ENCODE measurements around the gene MRPL32. TPM values are rescaled to one million over a fixed set of nuclear protein-coding genes. Genes with fewer than 3 reads are reported as not detected.

MRPL32 gene
- total RNA-seq, 4 donors from 2014 or later, result 10.0 to 79.4 (median 51.9) TPM

- Histone ChIP-seq H3K27me3 (no peaks in the 10 kb centered on the region), H3K4me3 (no peak overlapping the region), H3K27ac (no peak overlapping the region), H3K36me3 (no peaks in the 10 kb centered on the region), H3K4me1 (no peaks in the 10 kb centered on the region), H3K9me3 (no peaks in the 10 kb centered on the region)
- no peak for DNase-seq
- intact Hi-C loops (cut with DNase I; ENCODE audit: low total_unique reads), result no loop called here
- TF ChIP-seq POLR2A (IDR thresholded peaks at IDR 0.05), result no peak
- TF ChIP-seq, protein P1, sequence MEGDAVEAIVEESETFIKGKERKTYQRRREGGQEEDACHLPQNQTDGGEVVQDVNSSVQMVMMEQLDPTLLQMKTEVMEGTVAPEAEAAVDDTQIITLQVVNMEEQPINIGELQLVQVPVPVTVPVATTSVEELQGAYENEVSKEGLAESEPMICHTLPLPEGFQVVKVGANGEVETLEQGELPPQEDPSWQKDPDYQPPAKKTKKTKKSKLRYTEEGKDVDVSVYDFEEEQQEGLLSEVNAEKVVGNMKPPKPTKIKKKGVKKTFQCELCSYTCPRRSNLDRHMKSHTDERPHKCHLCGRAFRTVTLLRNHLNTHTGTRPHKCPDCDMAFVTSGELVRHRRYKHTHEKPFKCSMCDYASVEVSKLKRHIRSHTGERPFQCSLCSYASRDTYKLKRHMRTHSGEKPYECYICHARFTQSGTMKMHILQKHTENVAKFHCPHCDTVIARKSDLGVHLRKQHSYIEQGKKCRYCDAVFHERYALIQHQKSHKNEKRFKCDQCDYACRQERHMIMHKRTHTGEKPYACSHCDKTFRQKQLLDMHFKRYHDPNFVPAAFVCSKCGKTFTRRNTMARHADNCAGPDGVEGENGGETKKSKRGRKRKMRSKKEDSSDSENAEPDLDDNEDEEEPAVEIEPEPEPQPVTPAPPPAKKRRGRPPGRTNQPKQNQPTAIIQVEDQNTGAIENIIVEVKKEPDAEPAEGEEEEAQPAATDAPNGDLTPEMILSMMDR (IDR thresholded peaks at IDR 0.05), result no peak
Observed at GRCh38 chr7:42893346-42894240, 38.6 kb upstream of the MRPL32 start.

GRCh38 chr7:42900842-42901241 is 31.3 kb upstream of the MRPL32 start:
- H3K4me3 ChIP-seq, result no peak overlapping the region
- H3K9me3 ChIP-seq, result no peaks in the 10 kb centered on the region
- H3K27ac ChIP-seq, result no peak overlapping the region
- no peak for DNase-seq
- H3K36me3 ChIP-seq, result no peaks in the 10 kb centered on the region
- TF ChIP-seq POLR2A (IDR thresholded peaks at IDR 0.05), result no peak
- TF ChIP-seq, protein P1 (IDR thresholded peaks at IDR 0.05), result no peak
- H3K4me1 ChIP-seq, result no peaks in the 10 kb centered on the region
- intact Hi-C loops (cut with DNase I; ENCODE audit: low total_unique reads), result no loop called here
- H3K27me3 ChIP-seq, result no peaks in the 10 kb centered on the region

DNA sequence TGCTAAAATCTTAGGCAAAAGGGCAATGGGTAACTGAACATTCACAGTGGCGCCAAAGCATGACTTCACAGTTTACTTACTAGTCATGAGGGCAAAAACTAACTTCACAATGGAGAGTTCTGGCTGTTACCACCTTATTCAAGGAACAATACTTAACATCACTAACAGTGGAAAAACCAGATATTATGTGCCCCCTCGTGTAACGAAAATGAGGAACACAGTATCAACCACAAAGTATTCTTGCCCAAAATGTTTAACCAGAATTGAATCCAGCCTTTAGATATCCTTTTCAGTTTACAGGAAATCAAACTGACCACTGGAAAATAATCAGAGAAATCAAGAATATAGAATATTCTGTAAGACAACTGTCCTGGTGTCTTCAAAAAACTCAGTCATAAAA is 29.8 kb upstream of the MRPL32 start:
- DNase-seq, result no peak
- no peak overlapping the region for H3K27ac ChIP-seq
- intact Hi-C loops (cut with DNase I; ENCODE audit: low total_unique reads), result no loop called here
- no peaks in the 10 kb centered on the region for H3K4me1 ChIP-seq
- no peaks in the 10 kb centered on the region for H3K36me3 ChIP-seq
- no peak for TF ChIP-seq POLR2A (IDR thresholded peaks at IDR 0.05)
- TF ChIP-seq, protein P1 (IDR thresholded peaks at IDR 0.05), result no peak
- no peaks in the 10 kb centered on the region for H3K27me3 ChIP-seq
- no peak overlapping the region for H3K4me3 ChIP-seq
- no peaks in the 10 kb centered on the region for H3K9me3 ChIP-seq

DNA sequence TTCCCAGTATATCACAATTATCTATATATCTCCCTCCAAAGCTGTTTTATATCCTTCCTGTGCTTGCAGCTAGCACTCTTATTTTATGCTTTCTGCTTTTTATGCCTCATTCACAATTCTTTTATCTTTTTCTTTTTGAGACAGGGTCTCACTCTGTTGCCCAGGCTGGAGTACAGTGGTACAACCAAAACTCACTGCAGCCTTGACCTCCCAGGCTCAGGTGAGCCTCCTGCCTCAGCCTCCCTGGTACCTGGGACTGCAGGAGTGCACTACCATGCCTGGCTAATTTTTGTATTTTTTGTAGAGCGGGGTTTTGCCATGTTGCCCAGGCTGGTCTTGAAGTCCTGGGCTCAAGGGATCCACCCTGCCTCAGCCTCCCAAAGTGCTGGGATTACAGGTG is 26.0 kb upstream of the MRPL32 start:
- intact Hi-C loops (cut with DNase I; ENCODE audit: low total_unique reads), result no loop called here
- Histone ChIP-seq H3K4me1 (no peaks in the 10 kb centered on the region), H3K36me3 (no peaks in the 10 kb centered on the region), H3K27me3 (no peaks in the 10 kb centered on the region), H3K4me3 (no peak overlapping the region), H3K27ac (no peak overlapping the region), H3K9me3 (no peaks in the 10 kb centered on the region)
- TF ChIP-seq, protein P1 (IDR thresholded peaks at IDR 0.05), result no peak
- no peak for TF ChIP-seq POLR2A (IDR thresholded peaks at IDR 0.05)
- no peak for DNase-seq

DNA sequence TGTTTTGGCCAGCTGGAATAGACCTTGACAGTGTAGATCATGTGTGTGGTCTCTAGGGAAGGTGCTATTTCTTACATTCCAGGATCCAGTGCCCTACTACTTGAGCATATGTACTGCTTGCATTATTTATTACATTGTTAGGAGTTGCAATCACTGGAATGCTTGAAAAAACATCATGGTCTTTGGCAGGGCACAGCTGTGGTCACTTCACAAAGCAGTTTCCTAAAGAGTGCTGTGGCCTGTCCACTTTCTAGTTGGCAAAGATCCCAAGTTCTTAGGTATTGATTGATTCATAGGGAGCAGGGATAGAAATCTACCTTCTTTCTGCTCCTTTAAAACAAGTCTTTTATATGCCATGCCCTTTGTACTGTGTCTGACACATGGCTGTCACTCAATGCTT is 24.9 kb upstream of the MRPL32 start:
- no peaks in the 10 kb centered on the region for H3K27me3 ChIP-seq
- intact Hi-C loops (cut with DNase I; ENCODE audit: low total_unique reads), result no loop called here
- peaks cover 0 to 1% of the 10 kb centered on the region in 2 donors for H3K4me1 ChIP-seq
- H3K4me3 ChIP-seq, result no peak overlapping the region
- TF ChIP-seq, protein P1 (IDR thresholded peaks at IDR 0.05), result no peak
- TF ChIP-seq POLR2A (IDR thresholded peaks at IDR 0.05), result no peak
- no peaks in the 10 kb centered on the region for H3K36me3 ChIP-seq
- H3K9me3 ChIP-seq, result no peaks in the 10 kb centered on the region
- no peak overlapping the region for H3K27ac ChIP-seq
- DNase-seq, result no peak
